ENCODE measurements around the gene PLXNB1.
"Not testable (repeated sequence)": the region's sequence is repeated elsewhere in the genome, so short reads cannot be mapped to it uniquely, and the experiment has no call there.

PLXNB1 gene

DNA sequence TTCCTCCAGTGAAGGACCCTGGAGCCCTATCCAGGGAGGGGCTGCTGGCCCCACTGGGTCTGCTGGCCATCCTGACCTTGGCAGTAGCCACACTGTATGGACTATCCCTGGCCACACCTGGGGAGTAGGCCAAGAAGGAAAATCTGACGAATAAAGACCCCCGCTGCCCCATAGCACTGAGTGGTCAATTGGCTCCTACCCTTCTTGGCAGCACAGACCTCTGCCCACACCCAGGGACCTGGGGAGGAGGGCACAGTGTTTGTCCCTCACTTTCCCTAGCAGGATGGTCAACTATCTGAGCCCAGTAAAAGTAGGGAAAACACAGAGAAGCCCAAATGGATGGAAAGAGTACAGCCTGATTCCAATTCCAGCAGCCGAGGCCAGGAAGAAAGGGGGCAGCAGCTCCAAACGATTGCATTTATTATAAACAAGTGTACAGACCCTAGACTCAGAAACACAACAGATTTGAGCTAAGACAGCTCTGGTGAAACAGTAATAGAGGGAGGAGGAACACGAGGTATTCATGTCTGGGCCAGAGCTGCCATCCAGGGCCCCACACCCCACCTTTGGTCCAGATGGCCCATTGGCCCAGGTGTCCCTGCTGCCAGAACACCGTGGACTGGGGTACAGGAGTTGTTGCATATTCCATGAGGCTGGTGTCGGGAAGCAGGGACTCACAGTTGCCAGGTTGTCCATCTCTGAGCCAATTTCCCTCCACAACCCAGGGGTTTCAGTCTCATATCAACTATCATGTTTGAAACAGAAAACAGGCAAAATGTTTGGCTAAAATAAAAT, 37.8 kb upstream of the PLXNB1 start:
- H3K36me3 Mint-ChIP-seq, result peaks cover 29% of the 10 kb centered on the region
- ATAC-seq, result no peak
- peaks cover 53% of the 10 kb centered on the region for H3K4me1 Mint-ChIP-seq
- H3K4me3 Mint-ChIP-seq, result peak overlapping the region; percentile 87
- H3K27ac Mint-ChIP-seq, result peak overlapping the region; percentile 95
- H3K9me3 Mint-ChIP-seq, result no peaks in the 10 kb centered on the region
- no peaks in the 10 kb centered on the region for H3K27me3 Mint-ChIP-seq

DNA sequence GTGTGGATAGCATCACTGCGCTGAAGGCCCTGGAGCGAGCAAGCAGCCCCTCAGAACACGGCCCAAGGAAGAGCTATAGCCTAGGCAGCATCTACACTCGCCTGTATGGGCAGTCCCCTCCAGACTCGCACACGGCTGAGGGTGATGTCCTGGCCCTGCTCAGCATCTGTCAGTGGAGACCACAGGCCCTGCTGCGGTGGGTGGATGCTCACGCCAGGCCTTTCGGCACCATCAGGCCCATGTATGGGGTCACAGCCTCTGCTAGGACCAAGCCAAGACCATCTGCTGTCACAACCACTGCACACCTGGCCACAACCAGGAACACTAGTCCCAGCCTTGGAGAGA, 37.2 kb upstream of the PLXNB1 start:
- Mint-ChIP-seq H3K36me3 (peaks cover 29% of the 10 kb centered on the region), H3K4me1 (peaks cover 52% of the 10 kb centered on the region), H3K27ac (peak overlapping the region; percentile 95), H3K9me3 (no peaks in the 10 kb centered on the region), H3K27me3 (no peaks in the 10 kb centered on the region), H3K4me3 (peak overlapping the region; percentile 87)
- ATAC-seq, result no peak

DNA sequence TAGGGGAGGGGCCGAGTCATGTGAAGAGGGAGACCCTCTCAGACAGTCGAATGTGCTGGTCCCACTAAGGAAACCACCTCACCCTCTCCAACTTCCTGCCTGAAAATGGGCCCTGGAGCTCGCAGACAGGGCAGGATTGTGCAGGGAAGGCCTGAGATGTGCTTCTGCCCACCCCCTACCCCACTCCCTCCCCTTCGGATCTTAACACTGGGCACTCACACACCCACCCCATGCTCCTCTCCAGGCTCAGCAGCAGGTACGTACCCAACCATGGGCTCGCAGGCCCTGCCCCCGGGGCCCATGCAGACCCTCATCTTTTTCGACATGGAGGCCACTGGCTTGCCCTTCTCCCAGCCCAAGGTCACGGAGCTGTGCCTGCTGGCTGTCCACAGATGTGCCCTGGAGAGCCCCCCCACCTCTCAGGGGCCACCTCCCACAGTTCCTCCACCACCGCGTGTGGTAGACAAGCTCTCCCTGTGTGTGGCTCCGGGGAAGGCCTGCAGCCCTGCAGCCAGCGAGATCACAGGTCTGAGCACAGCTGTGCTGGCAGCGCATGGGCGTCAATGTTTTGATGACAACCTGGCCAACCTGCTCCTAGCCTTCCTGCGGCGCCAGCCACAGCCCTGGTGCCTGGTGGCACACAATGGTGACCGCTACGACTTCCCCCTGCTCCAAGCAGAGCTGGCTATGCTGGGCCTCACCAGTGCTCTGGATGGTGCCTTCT, 36.7 kb upstream of the PLXNB1 start:
- Mint-ChIP-seq H3K36me3 (peaks cover 29% of the 10 kb centered on the region), H3K4me3 (peak overlapping the region; percentile 87), H3K9me3 (no peaks in the 10 kb centered on the region), H3K4me1 (peaks cover 52% of the 10 kb centered on the region), H3K27me3 (no peaks in the 10 kb centered on the region), H3K27ac (peak overlapping the region; percentile 95)
- ATAC-seq, result peak; percentile 53

DNA sequence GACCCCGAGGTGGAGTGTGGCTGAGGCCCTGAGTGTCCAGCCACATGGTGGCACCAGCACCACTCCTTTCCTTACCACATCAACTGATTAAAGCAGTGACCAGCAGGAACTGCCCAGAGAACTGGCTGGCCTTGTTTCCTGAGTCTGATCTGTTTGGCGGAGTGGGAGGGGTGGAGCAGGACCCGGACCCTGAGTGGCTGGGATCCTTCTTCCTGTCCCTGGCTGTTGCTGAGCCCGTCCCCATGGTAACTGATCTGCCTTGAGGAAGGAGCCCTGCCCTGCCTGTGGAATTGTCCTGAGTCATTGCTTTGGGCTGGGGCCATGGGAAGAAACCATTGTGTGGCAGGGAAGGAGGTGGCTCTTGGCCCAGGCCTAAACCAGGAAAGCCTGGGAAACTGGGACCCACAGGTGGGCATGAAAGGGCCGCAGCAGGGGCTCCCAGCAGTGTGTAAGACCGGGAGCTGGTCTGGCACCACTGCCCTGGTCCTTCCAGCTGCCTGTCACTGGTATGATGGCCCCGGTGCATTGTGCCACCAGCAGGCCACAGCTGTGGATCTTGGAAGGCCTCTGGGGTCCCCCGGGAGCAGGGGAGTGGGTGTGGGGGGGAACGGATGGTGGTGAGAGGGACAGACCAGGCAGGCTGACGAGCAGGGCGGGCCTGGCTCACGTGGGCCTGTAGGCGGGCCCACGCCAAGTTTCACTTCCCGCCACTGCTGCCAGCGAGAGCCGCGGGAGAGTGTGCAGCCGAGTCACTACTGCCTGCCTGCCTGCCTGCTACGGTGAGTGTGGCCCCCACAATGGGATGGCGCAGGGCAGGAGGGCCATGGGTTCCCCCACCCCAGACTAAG, 35.9 kb upstream of the PLXNB1 start:
- peak; percentile 98 for ATAC-seq
- H3K4me1 Mint-ChIP-seq, result peaks cover 52% of the 10 kb centered on the region
- H3K36me3 Mint-ChIP-seq, result peaks cover 29% of the 10 kb centered on the region
- no peaks in the 10 kb centered on the region for H3K9me3 Mint-ChIP-seq
- peak overlapping the region; percentile 95 for H3K27ac Mint-ChIP-seq
- no peaks in the 10 kb centered on the region for H3K27me3 Mint-ChIP-seq
- H3K4me3 Mint-ChIP-seq, result peak overlapping the region; percentile 87

DNA sequence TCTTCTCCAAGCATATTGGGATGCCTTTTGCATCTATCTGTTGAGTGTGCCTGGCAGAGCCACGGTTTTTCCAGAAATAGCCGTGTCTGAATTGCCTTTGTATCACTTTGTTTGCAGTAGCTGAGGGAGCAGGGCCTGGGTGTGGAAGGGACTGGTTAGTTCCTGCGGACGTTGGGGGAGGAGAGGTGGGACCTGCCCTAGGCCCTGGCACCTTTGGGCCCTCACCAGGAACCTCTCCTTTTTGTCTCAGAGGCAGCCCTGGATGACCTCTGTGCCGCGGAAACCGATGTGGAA, 35.3 kb upstream of the PLXNB1 start:
- Mint-ChIP-seq H3K36me3 (peaks cover 29% of the 10 kb centered on the region), H3K4me1 (peaks cover 48% of the 10 kb centered on the region), H3K27me3 (no peaks in the 10 kb centered on the region), H3K9me3 (no peaks in the 10 kb centered on the region), H3K27ac (peak overlapping the region; percentile 95), H3K4me3 (peak overlapping the region; percentile 87)
- ATAC-seq, result no peak

DNA sequence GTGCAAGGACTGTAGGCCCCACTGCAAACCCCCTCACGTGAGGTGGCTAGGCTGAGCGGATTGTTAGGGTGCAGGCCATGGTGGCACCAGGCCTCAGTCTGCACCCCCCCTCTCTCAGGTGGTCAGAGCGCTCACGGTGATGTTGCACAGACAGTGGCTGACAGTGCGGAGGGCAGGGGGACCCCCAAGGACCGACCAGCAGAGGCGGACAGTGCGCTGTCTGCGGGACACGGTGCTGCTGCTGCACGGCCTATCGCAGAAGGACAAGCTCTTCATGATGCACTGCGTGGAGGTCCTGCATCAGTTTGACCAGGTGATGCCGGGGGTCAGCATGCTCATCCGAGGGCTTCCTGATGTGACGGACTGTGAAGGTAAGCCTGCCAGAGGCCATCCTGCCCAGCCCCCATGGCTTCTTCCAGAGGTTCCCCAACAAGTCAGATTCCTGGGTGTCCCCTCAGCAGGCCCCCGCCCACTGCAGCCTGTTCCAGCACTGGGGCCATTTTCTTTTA, 34.9 kb upstream of the PLXNB1 start:
- ATAC-seq, result no peak
- Mint-ChIP-seq H3K36me3 (peaks cover 25% of the 10 kb centered on the region), H3K4me1 (peaks cover 44% of the 10 kb centered on the region), H3K27me3 (no peaks in the 10 kb centered on the region), H3K4me3 (no peak overlapping the region), H3K27ac (peak overlapping the region; percentile 95), H3K9me3 (no peaks in the 10 kb centered on the region)

DNA sequence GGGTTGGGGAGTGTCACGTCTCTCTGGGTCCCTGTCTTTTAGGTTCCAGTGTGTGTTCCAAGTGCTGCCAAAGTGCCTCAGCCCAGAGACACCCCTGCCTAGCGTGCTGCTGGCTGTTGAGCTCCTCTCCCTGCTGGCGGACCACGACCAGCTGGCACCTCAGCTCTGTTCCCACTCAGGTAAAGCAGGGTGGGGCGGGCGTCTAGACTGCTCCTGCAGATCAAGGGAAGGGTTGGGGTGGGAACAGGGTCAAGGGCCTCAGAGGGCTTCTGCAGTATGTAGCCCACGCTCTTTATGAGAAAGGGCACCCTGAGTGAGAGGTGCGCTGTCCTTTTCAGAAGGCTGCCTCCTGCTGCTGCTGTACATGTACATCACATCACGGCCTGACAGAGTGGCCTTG, 33.8 kb upstream of the PLXNB1 start:
- H3K4me1 Mint-ChIP-seq, result peaks cover 33% of the 10 kb centered on the region
- H3K27ac Mint-ChIP-seq, result no peak overlapping the region
- H3K4me3 Mint-ChIP-seq, result no peak overlapping the region
- no peaks in the 10 kb centered on the region for H3K27me3 Mint-ChIP-seq
- ATAC-seq, result no peak
- peaks cover 14% of the 10 kb centered on the region for H3K36me3 Mint-ChIP-seq
- H3K9me3 Mint-ChIP-seq, result no peaks in the 10 kb centered on the region

DNA sequence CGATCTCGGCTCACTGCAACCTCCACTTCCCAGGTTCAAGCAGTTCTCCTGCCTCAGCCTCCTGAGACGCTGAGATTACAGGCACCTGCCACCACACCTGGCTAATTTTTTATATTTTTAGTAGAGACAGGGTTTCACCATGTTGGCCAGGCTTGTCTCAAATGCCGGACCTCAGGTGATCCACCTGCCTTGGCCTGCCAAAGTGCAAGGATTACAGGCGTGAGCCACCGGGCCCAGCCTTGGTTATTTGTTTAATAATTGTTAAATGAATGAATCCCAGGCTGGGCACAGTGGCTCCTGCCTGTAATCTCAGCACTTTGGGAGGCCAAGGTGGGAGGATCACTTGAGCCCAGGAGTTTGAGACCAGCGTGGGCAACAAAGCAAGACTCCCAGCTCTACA, 31.9 kb upstream of the PLXNB1 start:
- not testable (repeated sequence) for H3K27ac Mint-ChIP-seq, H3K36me3 Mint-ChIP-seq, H3K4me3 Mint-ChIP-seq, H3K27me3 Mint-ChIP-seq, ATAC-seq, H3K9me3 Mint-ChIP-seq
- peaks cover 14% of the 10 kb centered on the region for H3K4me1 Mint-ChIP-seq

DNA sequence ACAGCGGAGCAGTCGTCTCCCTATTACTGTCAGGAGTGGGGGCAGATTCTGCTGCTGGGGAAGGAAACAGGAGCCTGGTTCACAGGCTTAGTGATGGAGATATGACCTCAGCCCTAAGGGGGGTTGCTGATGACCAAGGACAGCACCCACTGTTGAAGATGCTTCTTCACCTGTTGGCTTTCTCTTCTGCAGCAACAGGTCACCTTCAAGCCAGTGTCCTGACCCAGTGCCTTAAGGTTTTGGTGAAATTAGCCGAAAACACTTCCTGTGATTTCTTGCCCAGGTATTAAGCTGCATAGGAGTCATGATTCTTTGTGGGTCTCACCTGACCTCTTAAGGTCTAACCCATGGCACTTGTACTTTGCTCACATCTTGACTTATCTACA, 30.6 kb upstream of the PLXNB1 start:
- no peaks in the 10 kb centered on the region for H3K27me3 Mint-ChIP-seq
- H3K4me1 Mint-ChIP-seq, result peaks cover 5% of the 10 kb centered on the region
- no peak for ATAC-seq
- no peaks in the 10 kb centered on the region for H3K9me3 Mint-ChIP-seq
- no peaks in the 10 kb centered on the region for H3K36me3 Mint-ChIP-seq
- H3K27ac Mint-ChIP-seq, result no peak overlapping the region
- H3K4me3 Mint-ChIP-seq, result no peak overlapping the region

DNA sequence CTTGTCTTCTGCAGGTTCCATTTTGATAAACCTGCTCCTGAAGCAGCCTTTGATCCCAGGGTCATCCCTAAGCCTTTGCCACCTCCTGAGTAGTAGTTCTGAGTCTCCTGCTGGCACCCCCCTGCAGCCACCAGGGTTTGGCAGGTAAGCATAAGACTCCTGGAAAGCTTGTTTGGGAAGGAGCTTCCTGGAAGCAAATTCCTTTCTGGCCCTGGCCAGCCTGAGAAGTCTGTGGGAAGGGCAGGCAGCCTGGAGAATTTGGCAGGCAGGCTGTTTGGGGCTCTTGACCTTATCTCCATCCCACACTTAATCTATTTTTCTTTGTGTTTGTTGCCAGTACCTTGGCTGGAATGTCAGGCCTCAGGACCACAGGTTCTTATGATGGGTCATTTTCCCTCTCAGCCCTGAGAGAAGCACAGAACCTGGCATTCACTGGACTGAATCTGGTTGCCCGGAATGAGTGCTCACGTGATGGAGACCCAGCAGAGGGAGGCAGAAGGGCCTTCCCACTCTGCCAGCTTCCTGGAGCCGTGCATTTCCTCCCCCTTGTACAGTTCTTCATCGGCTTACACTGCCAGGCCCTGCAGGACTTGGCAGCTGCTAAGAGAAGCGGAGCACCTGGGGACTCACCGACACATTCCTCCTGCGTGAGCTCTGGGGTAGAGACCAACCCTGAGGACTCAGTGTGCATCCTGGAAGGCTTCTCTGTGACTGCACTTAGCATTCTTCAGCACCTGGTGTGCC, 30.1 kb upstream of the PLXNB1 start:
- Mint-ChIP-seq H3K27ac (no peak overlapping the region), H3K4me1 (no peaks in the 10 kb centered on the region), H3K27me3 (no peaks in the 10 kb centered on the region), H3K4me3 (no peak overlapping the region), H3K9me3 (no peaks in the 10 kb centered on the region), H3K36me3 (no peaks in the 10 kb centered on the region)
- ATAC-seq, result no peak

DNA sequence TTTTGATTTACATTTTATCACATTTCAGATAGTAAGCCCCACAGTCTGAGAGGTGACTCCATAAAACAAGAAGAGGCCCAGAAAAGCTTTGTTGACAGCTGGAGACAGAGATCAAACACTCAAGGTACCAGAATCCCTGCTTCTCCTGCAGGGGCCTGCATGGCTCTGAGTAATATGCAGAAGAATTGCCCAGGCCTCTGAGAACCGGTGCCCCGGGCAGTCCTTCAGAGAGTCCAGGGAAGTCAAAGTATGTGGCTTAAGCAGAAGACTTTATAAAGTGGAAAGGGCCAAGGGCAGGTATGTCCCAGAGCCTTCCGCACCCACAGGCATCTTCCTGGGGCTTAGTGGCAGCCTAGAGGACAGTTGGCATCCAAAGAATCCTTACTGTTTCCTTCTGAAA, 29.4 kb upstream of the PLXNB1 start:
- Mint-ChIP-seq H3K36me3 (no peaks in the 10 kb centered on the region), H3K27ac (no peak overlapping the region), H3K9me3 (no peaks in the 10 kb centered on the region), H3K4me3 (no peak overlapping the region), H3K4me1 (no peaks in the 10 kb centered on the region), H3K27me3 (no peaks in the 10 kb centered on the region)
- ATAC-seq, result no peak

DNA sequence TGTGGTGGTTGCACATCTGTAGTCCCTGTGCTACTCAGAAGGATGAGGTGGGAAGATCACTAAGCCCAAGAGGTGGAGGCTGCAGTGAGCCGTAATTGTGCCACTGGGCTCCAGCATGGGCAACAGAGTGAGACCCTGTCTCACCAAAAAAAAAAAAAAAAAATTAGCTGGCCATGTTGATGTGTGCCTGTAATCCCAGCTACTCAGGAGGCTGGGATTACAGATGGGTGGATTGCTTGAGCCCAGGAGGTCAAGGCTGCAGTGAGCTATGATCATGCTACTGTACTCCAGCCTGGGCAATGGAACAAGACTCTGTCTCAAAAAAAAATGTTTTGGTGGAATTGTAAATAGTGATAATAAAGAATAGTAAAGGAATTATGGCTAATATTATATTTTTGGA, 26.6 kb upstream of the PLXNB1 start:
- no peak for ATAC-seq
- H3K27ac Mint-ChIP-seq, result no peak overlapping the region
- H3K4me3 Mint-ChIP-seq, result no peak overlapping the region
- H3K4me1 Mint-ChIP-seq, result no peaks in the 10 kb centered on the region
- no peaks in the 10 kb centered on the region for H3K9me3 Mint-ChIP-seq
- H3K36me3 Mint-ChIP-seq, result peaks cover 4% of the 10 kb centered on the region
- no peaks in the 10 kb centered on the region for H3K27me3 Mint-ChIP-seq

DNA sequence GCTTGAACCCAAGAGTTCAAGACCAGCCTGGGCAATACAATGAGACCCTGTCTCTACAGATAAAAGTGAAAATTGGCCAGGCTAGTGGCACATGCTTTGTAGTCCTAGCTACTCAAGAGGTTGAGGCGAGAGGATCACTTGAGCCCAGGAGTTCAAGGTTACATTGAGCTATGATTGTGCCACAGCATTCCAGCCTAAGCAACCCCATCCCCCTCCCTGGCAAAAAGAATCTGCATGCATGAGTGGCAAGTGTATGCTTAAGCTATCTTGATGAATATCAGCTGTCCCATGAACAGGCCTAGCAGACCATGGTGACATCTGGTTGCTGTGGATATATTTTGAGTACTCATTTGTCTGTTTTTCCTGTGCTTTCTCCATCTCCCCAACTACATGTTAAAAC, 21.4 kb upstream of the PLXNB1 start:
- Mint-ChIP-seq H3K36me3 (peaks cover 7% of the 10 kb centered on the region), H3K27ac (no peak overlapping the region), H3K9me3 (no peaks in the 10 kb centered on the region), H3K4me1 (peaks cover 18% of the 10 kb centered on the region), H3K27me3 (no peaks in the 10 kb centered on the region), H3K4me3 (no peak overlapping the region)
- ATAC-seq, result no peak

DNA sequence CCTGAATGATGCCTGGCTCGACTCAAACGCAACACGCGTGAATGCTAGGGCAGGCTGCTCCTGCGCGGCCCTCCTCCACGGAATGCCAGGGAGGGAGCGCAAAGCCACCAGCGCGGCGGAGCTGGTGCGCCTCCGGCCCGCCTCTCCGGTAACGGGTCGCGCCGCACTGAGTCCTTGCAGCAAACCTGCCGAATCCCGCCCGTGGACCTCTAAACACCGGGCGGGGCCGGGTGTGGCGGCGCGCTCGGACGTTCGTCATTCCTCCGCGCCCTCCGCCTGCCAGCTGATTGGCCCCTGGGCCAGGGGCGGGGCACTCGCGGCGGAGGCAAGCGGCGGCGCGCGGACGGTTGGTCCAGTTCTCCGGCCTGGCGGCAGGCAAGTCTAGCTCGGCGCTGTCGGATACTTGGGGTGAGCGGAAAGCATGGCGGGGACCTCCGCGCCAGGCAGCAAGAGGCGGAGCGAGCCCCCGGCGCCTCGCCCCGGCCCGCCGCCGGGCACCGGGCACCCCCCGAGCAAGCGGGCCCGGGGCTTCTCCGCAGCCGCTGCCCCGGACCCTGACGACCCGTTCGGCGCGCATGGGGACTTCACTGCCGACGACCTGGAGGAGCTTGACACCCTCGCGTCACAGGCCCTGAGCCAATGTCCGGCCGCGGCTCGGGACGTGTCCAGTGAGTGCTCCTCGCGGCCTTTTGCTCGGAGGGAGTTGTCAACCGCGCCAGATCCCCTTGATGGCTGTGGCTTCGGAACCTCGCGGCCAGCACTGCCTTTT, 16.7 kb upstream of the PLXNB1 start, which contains the start of gene ATRIP:
Gene ATRIP, plus strand, starts transcription at position 313 of the 769 bp plus-strand sequence. Its CDS starts 109 bp downstream, at position 422.
- no peaks in the 10 kb centered on the region for H3K27me3 Mint-ChIP-seq
- H3K9me3 Mint-ChIP-seq, result no peaks in the 10 kb centered on the region
- peak within 1 kb of the TSS; percentile 78 for H3K27ac Mint-ChIP-seq
- H3K4me3 Mint-ChIP-seq, result peak within 1 kb of the TSS; percentile 89
- peaks cover 9% of the 10 kb centered on the region for H3K36me3 Mint-ChIP-seq
- H3K4me1 Mint-ChIP-seq, result peaks cover 31% of the 10 kb centered on the region
- peak; percentile 98 for ATAC-seq

All from stimulated activated memory B cell treated with anti-CD40 and anti-IgM and Interleukin-4, amounts not matched to agents 10 μg/mL and 1 μg/mL and 100 μg/mL, for 72 hours (primary cell).